ENCODE measurements around the gene SIN3B. TPM values are rescaled to one million over a fixed set of nuclear protein-coding genes. Genes with fewer than 3 reads are reported as not detected.

Gene SIN3B
- total and polyA plus RNA-seq, 12 donors: 22.8 to 133 (median 35.9) TPM

DNA sequence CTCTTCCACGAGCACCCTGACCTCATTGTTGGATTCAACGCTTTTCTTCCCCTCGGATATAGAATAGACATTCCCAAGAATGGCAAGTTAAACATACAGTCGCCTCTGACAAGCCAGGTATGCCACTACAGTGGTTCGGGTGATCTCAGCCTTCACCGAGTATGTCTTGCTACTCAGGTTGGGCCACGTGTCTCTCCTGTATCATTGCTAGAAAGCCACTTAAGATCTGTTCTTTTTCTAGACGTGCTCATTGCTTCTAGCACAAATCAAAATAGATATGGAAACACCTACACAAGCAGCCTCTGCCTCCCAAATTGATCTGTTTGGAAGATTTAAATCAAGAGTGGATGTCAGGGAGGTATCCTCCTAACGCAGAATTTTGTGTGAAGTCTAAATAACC is 2.3 kb downstream of the SIN3B start:
- intact Hi-C loops (cut with DNase I): no loop called here
- Histone ChIP-seq H3K9me3 (replicated peaks in 1 of 3) (no peaks in the 10 kb centered on the region), H3K4me3 (no peak overlapping the region), H3K4me1 (replicated peaks in 1 of 2) (peaks cover 9 to 20% of the 10 kb centered on the region in 2 donors), H3K27ac (no peak overlapping the region), H3K36me3 (replicated peaks in 1 of 2) (peaks cover 0 to 48% of the 10 kb centered on the region in 2 donors), H3K27me3 (no peaks in the 10 kb centered on the region)
- WGBS, 4 donors: 94 to 96% (median 95%) methylated on average over 9 of the region's 9 CpGs
- no peak for DNase-seq
- TF ChIP-seq POLR2A (IDR thresholded peaks at IDR 0.05): no peak
- TF ChIP-seq, protein P1, sequence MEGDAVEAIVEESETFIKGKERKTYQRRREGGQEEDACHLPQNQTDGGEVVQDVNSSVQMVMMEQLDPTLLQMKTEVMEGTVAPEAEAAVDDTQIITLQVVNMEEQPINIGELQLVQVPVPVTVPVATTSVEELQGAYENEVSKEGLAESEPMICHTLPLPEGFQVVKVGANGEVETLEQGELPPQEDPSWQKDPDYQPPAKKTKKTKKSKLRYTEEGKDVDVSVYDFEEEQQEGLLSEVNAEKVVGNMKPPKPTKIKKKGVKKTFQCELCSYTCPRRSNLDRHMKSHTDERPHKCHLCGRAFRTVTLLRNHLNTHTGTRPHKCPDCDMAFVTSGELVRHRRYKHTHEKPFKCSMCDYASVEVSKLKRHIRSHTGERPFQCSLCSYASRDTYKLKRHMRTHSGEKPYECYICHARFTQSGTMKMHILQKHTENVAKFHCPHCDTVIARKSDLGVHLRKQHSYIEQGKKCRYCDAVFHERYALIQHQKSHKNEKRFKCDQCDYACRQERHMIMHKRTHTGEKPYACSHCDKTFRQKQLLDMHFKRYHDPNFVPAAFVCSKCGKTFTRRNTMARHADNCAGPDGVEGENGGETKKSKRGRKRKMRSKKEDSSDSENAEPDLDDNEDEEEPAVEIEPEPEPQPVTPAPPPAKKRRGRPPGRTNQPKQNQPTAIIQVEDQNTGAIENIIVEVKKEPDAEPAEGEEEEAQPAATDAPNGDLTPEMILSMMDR (IDR thresholded peaks at IDR 0.05): no peak

DNA sequence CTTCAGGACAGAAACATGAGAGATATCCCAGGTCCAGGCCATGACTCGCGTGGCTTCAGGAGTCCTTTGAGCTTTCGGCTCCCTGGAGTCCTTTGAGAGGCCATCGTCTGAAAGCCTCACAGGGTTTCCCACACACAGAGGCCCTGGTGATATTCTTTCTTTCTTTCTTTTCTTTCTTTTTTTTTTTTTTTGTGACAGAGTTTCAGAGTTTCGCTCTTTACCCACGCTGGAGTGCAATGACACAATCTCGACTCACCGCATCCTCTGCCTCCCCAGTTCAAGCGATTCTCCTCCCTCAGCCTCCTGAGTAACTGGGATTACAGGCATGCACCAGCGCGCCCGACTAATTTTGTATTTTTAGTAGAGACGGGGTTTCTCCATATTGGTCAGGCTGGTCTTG is 5.5 kb downstream of the SIN3B start:
- 92 to 98% (median 94%) methylated on average over 13 of the region's 13 CpGs for WGBS, 4 donors

DNA sequence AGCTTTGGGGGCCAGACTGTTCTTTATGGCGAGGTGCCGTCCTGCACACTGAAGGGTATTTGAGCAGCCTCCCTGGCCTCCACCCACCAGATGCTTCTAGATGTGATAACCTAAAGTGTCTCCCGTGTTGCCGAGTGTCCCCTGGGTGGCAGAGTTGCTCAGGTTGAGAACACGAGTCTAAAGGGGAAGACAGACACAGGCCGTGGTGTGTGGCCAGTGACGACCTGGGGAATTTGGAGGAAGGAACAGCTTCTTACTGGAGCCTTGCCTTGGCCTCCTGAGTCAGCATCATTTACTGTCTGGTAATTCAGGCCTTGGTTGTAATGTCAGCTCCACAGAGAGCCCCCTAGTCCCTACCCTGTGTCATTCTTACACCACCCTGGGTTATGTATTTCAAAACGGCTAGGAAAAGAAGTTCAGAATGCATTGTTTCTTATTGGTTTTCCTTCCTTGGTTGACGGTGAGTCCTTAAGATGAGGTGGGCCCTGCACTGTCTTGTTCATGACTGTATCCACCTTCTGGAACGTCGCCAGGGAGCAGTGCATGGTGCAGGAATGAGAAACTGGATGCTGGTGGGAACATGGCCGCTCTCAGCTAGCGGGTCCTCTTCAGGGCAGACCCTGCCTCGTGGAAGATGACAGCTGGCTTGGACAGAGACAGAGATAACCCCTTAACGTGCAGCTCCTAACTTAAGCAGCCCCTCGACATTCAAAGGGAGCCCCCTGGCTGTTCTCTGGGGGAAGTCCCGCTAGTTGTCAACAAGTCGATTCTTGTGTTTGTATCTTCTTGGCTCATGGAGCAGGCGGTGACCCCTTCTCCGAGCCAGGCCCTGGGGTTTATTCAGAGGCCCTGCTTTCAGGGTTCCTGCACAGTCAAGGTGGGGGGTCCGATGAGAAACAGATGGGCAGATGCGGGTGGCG is 7.2 kb downstream of the SIN3B start:
- intact Hi-C loops (cut with DNase I): no loop called here
- peaks cover 0 to 7% of the 10 kb centered on the region in 2 donors for H3K4me1 ChIP-seq (replicated peaks in 1 of 2)
- no peaks in the 10 kb centered on the region for H3K9me3 ChIP-seq (replicated peaks in 1 of 3)
- TF ChIP-seq, protein P1 (IDR thresholded peaks at IDR 0.05): no peak
- no peak for TF ChIP-seq POLR2A (IDR thresholded peaks at IDR 0.05)
- WGBS, 4 donors: 72 to 76% (median 72%) methylated on average over 20 to 23 of the region's 23 CpGs
- H3K27me3 ChIP-seq: no peaks in the 10 kb centered on the region
- H3K27ac ChIP-seq: peak overlapping the region in 1 of 5 donors; percentile 5
- DNase-seq: peak in 3 of 7 donors; percentile 22 to 75 (median 26)
- no peak overlapping the region for H3K4me3 ChIP-seq
- H3K36me3 ChIP-seq (replicated peaks in 1 of 2): peaks cover 0 to 81% of the 10 kb centered on the region in 2 donors

More for the DNA sequence above, 5.5 kb downstream of the SIN3B start:
- TF ChIP-seq POLR2A (IDR thresholded peaks at IDR 0.05): no peak
- TF ChIP-seq, protein P1 (IDR thresholded peaks at IDR 0.05): no peak
- Histone ChIP-seq H3K4me1 (replicated peaks in 1 of 2) (peaks cover 8 to 19% of the 10 kb centered on the region in 2 donors), H3K27me3 (no peaks in the 10 kb centered on the region), H3K36me3 (replicated peaks in 1 of 2) (peaks cover 0 to 68% of the 10 kb centered on the region in 2 donors), H3K4me3 (no peak overlapping the region), H3K27ac (no peak overlapping the region), H3K9me3 (replicated peaks in 1 of 3) (no peaks in the 10 kb centered on the region)
- intact Hi-C loops (cut with DNase I): no loop called here
- DNase-seq: no peak

DNA sequence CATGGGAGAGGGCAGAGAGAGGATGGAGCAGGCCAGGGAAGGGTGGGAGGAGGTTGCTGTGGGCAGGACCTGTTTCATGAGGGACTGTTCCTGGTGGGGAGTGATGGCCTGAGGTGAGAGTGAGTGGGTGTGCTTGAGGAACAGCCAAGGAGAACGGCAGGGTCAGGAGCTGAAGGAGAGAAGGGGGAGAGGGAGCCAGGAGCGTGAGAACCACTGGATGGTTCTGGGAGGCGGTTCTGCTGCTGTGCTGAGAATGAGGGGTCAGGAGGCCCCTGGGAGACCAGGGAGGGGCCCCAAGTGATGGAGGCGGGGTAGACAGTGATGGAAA is 7.8 kb downstream of the SIN3B start:
- WGBS, 4 donors: 77 to 88% (median 84%) methylated on average over 4 of the region's 4 CpGs
- Histone ChIP-seq H3K9me3 (replicated peaks in 1 of 3) (no peaks in the 10 kb centered on the region), H3K27ac (no peak overlapping the region), H3K4me1 (replicated peaks in 1 of 2) (peaks cover 0 to 7% of the 10 kb centered on the region in 2 donors), H3K36me3 (replicated peaks in 1 of 2) (peaks cover 0 to 81% of the 10 kb centered on the region in 2 donors), H3K4me3 (no peak overlapping the region), H3K27me3 (no peaks in the 10 kb centered on the region)
- no peak for DNase-seq
- intact Hi-C loops (cut with DNase I): no loop called here
- TF ChIP-seq, protein P1 (IDR thresholded peaks at IDR 0.05): no peak
- no peak for TF ChIP-seq POLR2A (IDR thresholded peaks at IDR 0.05)

All from adrenal gland (tissue), 12 donors.